Uterus (tissue), 2 donors: ENCODE measurements around the gene GABRR1.
"Not testable (repeated sequence)": the region's sequence is repeated elsewhere in the genome, so short reads cannot be mapped to it uniquely, and the experiment has no call there.

Experiments
- CTCF ChIP-seq, 4 experiments: fragments of 200-600 bp in 2 of 4; fragments of 450-650 bp in 2 of 4; sonication (generic) in 2 of 4; IDR thresholded peaks; one replicate each; pipeline ENCODE4 v1.5.1; 2016 to 2019; ENCODE audit warnings: antibody characterized with exemption in 4 of 4, mild to moderate bottlenecking in 2 of 4, moderate library complexity in 1 of 4
- POLR2A ChIP-seq, 2 donors: fragments of 450-650 bp; IDR thresholded peaks; one replicate each; pipeline ENCODE4 v1.6.1; 2016; ENCODE audit warnings: antibody characterized with exemption in 2 of 2, mild to moderate bottlenecking in 1 of 2, moderate library complexity in 1 of 2

GRCh38 chr6:89128256-89128671, 88.9 kb downstream of the GABRR1 start:
- not testable (repeated sequence) for TF ChIP-seq CTCF, POLR2A (IDR thresholded peaks at IDR 0.05)
